CD4-positive, alpha-beta T cell treated with Interleukin-6 at 100 ng/mL for 8 hours (primary cell): ENCODE results near the gene TCF25.

Experiments
- DNase-seq: peaks from one replicate; pipeline ENCODE4 v3.0.0-alpha.2; 2020; ENCODE audit warnings: mixed read lengths, low spot score

The TCF25 gene

DNA sequence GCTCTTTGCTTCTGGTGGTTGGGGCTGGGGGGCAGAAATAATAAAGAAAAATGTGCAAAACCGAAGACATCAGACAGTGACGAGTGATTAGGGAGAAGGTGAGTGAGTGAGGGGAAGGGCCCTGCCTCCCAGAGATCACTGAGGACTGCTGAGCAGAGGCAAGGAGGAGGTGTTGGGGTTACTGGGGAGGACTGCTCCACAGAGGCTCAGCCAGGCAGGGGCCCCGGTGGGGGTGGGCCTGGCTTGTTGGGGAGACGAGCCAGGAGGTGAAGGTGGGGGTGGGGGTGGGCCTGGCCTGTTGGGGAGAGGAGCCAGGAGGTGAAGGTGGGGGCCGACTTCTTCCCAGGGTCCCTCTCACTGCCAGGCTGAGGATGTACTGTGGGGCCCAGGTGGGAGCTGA lies 73.1 kb downstream of the TCF25 start:
- DNase-seq = no peak

DNA sequence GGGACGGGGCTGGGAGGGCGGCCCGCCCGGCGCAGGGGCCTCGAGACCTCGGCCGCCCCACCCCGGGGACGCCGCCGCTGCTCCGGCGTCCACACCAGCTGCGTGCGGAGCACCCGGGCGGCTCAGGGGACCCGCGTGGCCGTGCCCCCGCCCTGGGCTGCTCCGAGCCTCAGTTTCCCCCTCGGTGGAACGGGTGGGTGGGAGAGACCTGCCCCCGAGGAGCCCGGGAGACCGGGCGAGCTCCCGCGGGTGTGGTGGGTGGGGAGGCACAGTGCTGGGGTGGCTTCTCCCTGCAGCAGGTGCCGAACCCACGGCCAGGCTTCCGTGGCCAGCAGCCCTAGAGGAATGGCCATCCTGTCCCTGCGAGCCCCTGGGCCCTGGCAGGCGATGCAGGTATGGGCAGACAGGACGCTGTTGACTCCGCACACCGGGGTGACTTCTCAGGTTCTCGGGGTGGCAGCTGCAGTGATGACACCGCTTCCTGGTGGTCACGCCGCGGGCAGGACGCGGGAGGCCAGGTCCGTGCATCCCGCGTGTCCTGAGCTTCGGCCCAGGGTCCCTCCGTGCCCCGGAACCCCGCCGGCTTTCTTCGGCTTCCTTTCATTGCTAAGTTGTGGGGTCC lies 75.8 kb downstream of the TCF25 start:
- no peak for DNase-seq

DNA sequence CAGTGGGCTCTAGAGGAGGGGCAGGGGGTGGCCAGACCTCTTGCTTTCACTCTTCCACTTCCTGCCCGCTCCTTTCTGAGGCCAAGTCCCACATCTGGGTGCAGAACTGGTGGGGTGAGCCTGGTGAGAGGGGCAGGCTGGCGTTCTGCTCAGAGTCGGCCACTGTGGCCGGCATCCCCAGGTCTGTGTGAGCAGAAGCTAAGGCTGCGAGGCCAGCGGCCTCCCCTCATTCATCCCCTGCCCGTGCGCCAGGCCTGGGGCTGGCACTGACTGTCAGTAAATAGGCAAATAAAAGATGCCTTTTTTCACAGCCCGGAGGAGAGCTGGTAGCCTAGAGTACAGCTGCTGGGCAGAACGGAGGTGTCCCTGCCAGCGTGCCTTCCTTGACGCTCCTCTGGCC lies 76.4 kb downstream of the TCF25 start:
- no peak for DNase-seq

DNA sequence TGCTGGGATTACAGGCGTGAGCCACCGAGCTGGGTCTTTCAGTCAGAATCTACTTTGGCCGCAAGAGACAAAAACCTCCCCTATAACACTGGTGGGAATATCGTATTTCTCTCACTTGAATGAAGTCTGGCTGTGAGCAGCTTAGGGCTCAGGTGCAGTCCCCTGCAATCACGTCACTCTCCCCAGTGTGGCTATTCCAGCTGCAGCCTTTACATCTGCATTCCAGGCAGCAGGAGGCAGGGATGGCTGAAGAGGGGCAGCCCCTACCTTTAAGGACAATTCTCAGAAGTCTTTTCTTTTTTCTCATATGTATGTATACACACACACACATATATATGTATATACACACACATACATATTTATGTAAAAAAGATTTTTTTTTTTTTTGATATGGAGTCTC lies 78.1 kb downstream of the TCF25 start:
- no peak for DNase-seq

DNA sequence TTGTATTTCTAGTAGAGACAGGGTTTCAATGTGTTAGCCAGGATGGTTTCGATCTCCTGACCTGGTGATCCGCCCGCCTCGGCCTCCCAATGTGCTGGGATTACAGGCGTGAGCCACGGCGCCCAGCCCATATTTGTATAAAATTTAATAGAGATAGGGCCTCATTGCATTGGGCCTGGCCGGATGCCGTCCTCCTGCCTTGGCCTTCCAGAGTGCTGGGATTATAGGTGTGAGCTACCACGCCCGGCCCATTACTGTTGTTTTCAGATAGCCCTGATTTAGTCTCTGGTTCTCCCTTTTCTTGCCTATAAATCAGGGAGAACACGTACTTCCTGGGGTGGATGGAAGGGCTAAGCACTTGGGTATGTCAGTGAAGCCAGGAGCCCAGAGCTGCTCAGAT lies 78.7 kb downstream of the TCF25 start:
- DNase-seq = no peak

DNA sequence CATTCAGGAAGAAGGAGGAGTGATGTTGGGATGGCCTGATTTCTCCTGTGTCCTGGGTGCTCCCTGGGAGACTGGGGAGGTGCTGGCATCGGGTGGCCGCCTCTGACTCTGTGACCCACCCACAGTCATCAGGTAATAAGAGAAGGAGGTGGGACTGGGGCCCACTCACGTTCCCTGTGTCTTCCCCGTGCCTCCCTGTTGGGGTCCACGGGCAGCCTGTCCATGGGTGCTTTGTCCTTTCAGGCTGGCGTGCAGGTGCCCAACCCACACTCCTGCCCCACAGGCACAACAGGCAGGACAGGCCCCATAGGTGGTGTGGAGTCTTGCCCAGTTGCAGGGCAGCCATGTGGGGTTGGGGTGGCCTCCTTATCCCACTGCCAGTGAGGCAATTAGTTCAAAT lies 79.2 kb downstream of the TCF25 start:
- no peak for DNase-seq

DNA sequence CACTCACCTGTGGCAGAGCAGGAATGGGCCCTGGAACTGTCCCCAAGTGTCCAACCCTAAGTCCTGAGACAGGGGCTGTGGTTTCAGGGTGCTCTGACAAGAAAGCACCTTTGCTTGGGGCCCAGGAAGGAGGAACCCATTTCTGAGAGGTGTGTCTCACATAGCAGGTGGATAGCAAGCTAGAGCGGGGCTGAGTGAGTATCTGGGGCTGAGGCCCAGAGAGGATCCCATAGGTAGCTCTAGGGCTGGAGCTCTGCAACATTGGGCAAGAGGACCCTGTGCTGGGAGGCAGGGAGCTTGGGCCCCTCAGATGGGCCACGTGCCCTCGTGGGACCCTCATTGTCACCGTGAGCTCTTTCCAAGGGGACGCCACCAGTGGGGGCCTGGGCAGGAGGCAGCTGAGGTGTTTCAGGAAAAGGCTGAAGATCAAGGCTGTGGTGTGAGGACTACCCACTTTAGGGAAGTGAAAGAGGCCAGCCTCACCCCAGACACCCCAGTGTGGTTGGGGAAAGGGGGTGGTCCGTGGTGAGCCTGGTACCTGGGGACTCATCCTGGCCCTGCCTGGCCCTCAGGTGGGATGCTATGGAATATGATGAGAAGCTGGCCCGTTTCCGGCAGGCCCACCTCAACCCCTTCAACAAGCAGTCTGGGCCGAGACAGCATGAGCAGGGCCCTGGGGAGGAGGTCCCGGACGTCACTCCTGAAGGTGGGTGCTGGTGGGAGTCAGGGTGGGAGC lies 80.4 kb downstream of the TCF25 start:
- no peak for DNase-seq

DNA sequence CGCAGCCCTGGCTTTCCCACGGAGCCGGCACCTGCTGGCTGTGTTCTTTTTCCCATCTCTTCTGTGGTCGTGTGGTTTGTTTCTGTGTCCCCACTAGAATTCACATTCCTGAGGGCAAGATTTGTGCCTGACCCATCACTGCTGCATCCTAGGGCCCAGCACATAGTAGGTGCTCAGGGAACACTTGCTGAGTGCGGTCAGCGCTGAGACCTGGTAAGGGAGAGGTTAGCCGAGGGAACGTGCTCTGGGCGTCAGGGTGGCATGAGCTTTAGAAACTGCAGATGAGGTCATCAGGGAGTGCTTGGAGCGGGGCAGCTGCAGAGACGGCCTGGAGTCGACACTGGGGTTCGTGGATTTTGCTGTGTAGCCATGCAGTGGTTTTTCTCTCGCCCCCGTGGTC lies 81.1 kb downstream of the TCF25 start:
- no peak for DNase-seq

DNA sequence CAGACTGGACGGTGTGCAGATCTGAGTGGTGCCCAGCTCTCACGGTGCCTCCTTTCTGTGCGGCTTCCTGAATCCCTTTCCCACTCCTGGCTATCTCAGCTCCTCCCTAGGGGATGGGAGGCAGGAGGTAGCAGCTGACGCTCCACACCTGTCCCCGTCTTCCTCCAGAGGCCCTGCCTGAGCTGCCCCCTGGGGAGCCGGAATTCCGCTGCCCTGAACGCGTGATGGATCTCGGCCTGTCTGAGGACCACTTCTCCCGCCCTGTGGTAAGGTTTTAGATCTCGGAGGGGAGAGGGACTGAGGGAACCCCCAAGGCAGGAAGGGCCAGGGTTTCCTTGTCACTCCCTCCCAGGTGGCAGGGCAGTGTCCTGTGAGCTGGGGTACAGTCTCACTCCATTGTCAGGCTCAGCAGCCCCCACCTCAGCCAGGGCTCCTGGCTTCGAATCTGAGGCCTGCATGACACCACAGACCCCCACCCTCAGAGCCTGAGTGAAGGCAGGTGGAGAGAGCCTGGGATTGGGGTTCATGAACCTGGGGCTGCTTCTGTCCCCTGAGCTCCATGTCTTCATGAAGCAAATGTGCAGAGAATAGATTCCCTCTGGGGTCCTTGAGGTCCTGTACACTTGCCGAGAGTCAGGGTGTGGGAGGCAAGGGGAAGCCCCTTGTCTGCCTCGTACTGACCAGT lies 81.8 kb downstream of the TCF25 start:
- DNase-seq = no peak

DNA sequence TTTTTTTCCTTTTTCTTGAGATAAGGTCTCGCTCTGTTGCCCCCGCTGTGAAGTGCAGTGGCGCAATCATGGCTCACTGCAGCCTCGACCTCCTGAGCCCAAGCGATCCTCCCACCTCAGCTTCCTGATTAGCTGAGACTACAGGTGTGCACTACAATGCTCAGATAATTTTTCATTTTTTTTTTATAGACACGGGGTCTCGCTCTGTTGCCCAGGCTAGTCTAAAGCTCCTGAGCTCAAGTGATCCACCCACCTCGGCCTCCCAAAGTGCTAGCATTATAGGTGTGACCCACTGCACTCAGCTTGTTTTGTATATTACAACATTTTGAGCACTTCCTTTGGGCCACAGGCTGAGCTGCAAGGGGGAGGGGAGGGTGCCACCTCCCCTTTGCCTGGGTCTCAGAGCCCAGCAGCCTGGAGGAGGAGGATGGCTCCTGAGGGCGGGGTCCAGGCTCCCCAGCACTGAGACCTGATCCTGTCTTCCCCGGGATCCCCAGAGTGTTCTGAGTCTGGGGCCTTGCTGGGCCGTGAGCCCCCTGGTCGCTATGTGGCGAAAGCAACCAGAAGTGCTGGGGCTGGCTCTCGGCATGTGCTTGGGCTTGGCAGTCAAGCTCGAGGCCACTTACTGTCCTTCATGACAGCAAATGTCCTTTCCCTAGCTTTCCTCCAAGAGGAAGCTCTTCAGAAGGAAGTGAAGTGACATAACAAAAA lies 83.3 kb downstream of the TCF25 start:
- no peak for DNase-seq

DNA sequence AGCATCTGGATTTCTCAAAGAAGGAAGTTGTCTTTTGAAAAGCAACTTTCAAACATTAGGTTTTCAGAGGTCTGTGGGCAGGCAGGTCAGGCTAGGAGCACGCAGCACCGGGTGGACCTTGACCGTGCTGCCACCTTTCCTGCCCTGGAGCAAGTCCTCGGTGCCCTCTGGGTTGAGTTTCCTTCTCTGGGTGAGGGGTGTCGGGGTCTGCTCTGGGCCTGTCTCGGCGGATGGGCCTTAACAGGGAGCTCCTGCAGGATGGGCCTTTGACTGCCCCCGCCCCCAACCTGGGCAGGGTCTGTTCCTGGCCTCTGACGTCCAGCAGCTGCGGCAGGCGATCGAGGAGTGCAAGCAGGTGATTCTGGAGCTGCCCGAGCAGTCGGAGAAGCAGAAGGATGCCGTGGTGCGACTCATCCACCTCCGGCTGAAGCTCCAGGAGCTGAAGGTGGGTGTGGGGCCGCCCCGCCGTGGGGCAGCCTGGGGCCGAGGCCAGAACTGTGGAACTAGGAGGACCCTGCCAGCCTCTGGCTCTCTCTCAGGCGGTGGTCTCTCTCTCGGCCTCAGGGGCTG lies 83.9 kb downstream of the TCF25 start:
- no peak for DNase-seq

DNA sequence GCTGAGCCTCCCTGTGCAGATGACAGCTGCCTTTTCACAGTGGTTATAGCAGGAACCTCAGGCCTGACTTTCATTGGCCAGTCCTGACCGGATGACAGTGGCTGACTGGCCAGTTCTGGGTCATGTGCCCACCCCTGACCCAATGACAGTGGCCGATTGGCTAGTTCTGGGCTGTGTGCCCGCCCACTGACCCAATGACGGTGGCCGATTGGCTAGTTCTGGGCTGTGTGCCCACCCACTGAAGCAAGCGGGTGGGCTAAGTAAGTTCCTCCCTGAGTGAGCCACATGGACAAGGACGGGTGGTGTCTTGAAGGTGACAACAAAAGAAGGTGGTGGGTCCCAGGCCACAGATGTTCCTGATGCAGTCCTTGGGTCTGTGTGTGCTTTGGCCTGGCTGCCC lies 84.7 kb downstream of the TCF25 start:
- no peak for DNase-seq

DNA sequence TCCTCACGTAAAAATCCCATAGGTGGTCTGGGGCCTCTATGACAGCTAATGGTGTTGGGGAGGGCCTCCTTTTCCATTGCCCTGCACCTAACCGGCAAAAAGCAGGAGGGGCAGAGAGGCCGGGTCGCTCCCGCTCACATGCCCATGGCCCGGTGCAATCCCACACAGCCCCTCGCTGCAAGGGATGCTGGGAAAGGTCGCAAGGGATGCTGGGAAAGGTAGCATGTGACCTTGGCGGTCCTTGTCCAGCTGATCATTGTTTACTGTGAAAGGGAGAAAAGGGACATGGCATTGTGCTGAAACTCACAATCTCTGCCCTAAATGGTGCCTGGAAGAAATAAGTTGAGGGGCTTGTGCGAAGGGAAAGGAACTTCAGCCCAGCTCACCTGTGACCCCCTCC lies 85.2 kb downstream of the TCF25 start:
- DNase-seq = no peak

DNA sequence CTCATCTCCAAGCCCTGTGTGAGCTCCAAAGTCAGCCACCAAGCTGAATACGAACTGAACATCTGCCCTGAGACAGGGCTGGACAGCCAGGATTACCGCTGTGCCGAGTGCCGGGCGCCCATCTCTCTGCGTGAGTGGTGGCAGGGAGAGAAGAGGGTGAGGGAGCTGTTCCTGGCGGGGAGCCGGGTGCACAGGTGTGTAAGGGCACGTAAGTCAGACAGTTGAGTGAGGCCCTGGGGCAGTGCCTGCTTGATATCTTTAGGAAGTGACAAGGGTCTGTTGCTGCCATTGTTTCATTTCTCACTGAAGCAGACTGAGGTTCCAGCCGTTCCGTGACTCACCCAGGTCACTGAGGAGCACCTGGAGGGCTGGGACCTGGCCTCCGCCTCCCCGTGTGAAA lies 87.6 kb downstream of the TCF25 start:
- no peak for DNase-seq
